Astrocyte of the cerebellum (primary cell): ENCODE measurements around the gene FRMD4B.

Source experiments
- DNase-seq: peaks from one replicate; pipeline ENCODE4 v3.0.0-alpha.2; 2011; ENCODE audit warnings: low read depth
- H3K4me3 ChIP-seq: 2 replicates; pipeline ENCODE4 v1.5.1; 2011; ENCODE audit warnings: mild to moderate bottlenecking, low read depth, low read length, moderate library complexity
- in situ Hi-C: cut with HindIII; loops from 2 replicates; pipeline ENCODE4 v1.10.0; 2017; ENCODE audit warnings: low sequenced_read_pairs
- TF ChIP-seq, protein P1 (sequence below): IDR thresholded peaks from 2 replicates; pipeline ENCODE4 v1.5.1; 2012; ENCODE audit warnings: low read length, low read depth, moderate library complexity, mild to moderate bottlenecking; ENCODE audit errors: missing control alignments

Gene FRMD4B

DNA sequence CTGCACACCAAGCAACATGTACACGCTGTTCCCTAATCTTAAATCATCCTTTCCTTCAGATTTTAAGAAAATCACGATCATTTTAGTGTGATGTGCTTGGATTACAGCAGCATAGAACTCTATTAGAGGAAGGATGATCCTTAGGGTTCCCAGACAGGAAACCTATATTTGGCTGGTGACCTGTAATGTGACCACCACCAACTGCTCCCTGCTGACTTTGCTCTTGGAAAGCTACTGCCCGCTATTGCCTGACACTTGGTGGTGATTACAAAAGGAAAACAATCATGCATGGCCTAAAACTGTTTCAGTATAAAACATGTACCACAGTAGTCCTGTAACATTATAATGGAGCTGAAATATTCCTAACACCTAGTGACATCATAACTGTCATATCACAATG lies 236.3 kb downstream of the FRMD4B start:
- DNase-seq: no peak

DNA sequence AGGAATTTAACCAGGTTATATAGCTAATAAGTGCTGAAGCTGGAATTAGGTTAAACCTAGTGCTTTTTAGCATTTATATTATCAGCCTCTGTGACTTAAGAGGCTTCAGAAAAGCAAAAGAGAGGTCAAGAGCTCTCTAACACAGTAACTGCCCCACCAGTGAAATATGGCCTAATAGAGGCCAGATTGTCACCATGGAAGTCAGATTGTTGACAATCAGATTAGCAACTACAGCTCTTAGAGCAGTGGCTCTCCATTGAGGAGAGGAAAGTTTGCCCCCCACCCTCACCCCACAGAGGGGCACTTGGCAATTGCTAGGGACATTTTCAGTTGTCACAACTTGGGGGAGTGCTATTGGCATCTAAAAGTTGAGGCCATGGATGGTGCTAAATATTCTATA lies 240.2 kb downstream of the FRMD4B start:
- TF ChIP-seq, protein P1, sequence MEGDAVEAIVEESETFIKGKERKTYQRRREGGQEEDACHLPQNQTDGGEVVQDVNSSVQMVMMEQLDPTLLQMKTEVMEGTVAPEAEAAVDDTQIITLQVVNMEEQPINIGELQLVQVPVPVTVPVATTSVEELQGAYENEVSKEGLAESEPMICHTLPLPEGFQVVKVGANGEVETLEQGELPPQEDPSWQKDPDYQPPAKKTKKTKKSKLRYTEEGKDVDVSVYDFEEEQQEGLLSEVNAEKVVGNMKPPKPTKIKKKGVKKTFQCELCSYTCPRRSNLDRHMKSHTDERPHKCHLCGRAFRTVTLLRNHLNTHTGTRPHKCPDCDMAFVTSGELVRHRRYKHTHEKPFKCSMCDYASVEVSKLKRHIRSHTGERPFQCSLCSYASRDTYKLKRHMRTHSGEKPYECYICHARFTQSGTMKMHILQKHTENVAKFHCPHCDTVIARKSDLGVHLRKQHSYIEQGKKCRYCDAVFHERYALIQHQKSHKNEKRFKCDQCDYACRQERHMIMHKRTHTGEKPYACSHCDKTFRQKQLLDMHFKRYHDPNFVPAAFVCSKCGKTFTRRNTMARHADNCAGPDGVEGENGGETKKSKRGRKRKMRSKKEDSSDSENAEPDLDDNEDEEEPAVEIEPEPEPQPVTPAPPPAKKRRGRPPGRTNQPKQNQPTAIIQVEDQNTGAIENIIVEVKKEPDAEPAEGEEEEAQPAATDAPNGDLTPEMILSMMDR: no peak
- no peak for DNase-seq
- H3K4me3 ChIP-seq: no peak overlapping the region
- in situ Hi-C loops: no loop called here

More for the DNA sequence above, 236.3 kb downstream of the FRMD4B start:
- H3K4me3 ChIP-seq: no peak overlapping the region
- in situ Hi-C loops: no loop called here
- TF ChIP-seq, protein P1: no peak

DNA sequence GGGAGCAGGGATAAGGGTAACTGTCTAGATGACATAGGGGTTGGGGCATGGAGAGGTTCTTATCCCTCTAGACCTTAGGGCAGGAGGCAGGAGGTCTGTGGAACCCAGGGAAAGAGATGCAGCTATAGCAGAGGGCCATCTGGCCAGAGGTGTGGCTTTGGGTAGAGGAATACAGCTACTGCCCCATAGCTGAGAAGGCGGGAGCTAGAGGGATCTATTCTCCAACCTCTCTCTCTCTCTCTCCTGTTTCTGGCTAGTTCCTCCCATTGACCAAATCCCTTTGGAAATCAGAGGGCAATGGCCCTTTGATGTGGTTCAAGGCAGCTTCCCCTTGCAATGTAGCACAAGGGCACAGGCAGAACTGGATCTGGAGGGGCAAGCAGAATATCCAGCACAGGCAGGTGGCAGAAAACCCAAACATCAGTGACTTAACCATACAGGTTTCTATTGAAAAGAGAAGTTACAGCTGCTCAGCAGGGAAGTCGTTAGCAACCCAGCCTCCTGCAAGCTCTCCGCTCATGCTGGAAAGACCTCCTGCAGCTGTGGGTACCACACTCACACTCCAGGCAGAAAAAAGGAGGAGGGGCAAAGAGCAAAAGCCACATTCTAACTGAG lies 241.2 kb downstream of the FRMD4B start:
- in situ Hi-C loops: no loop called here
- no peak overlapping the region for H3K4me3 ChIP-seq
- TF ChIP-seq, protein P1: no peak
- DNase-seq: peak; percentile 41

DNA sequence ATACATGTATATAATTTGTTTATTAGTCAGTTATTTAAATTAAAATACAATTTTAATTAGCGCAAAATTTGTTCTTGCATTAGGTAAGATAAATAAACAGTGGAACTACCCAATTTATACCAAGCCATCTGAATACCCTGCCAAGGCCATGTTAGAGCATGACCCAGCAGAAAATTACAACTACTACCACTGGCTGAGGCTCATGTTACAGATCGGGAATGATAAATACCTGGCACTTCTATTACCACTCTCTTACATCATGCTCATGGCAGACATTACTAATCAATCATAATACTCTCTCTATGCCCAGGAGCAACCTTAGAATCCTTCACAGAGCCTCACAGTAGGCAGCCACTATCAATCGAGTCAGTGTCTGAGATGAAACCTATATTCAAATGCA lies 242.3 kb downstream of the FRMD4B start:
- H3K4me3 ChIP-seq: no peak overlapping the region
- no peak for DNase-seq
- TF ChIP-seq, protein P1: no peak
- in situ Hi-C loops: no loop called here

DNA sequence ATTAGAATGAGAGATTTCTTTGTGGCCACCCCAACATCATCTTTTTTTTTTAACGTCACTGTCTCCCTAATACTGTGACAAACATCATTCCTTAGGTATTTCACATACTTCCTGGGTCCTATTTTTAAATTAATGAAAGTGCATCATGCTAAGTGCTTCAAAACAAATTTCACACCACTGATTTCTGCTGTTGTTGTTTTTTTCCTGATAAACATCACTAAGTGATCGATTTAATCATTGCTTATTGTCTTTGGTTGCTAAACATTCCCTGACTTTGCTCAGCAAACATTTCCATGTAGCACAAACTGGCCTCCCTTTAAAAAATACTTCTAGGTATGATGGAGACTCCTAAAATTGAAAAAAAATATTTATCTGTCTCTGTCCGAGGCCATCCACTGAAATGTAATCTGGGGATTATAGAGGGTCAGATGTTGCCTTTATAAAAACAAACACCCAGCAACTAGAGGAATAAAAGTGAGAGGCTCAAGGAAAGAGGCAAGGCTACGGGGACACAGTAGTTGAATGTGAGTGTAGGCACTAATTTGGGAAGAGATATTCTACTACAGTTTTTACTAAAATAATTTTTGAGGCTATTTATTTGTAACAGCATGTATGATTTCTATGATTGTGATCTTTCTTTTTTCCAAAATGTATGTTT lies 243.0 kb downstream of the FRMD4B start:
- no peak overlapping the region for H3K4me3 ChIP-seq
- in situ Hi-C loops: no loop called here
- no peak for DNase-seq
- TF ChIP-seq, protein P1: no peak

DNA sequence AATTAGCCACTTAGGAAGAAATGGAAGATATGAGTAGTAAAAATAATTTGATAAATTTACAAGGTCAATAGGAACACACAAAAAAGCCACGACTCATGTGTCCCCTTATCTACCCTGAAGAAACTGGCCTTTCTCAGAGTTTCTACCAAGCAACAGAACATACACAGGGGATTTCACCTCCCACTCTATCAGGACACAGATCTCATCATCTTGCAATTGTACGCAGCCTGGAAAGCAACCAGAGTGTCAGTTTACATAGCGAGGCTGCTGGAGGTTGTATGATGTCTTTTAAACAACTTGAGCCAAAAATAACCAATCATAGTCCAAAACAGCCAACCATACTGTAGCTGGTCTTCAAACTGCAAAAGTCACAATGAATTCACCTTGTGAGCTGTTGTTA lies 243.8 kb downstream of the FRMD4B start:
- TF ChIP-seq, protein P1: no peak
- in situ Hi-C loops: no loop called here
- DNase-seq: no peak
- no peak overlapping the region for H3K4me3 ChIP-seq
